HFFc6 (cell line): ENCODE data around the gene OPCML. TPM values are rescaled to one million over a fixed set of nuclear protein-coding genes. Genes with fewer than 3 reads are reported as not detected.

Experiments
- DNase-seq: peaks from one replicate; pipeline ENCODE4 v3.0.0-alpha.2; 2018
- H3K27ac Mint-ChIP-seq: 2 replicates; pipeline ENCODE4 v1.8.0; 2020; ENCODE audit warnings: mild to moderate bottlenecking, mixed read lengths
- H3K27me3 Mint-ChIP-seq: 2 replicates; pipeline ENCODE4 v1.8.0; 2021; ENCODE audit warnings: mild to moderate bottlenecking, moderate library complexity, mixed read lengths; ENCODE audit not compliant: insufficient read depth
- H3K36me3 Mint-ChIP-seq: 2 replicates; pipeline ENCODE4 v1.8.0; 2021; ENCODE audit warnings: low read depth, mixed read lengths
- H3K4me1 Mint-ChIP-seq: 2 replicates; pipeline ENCODE4 v1.8.0; 2020; ENCODE audit warnings: low read depth, mixed read lengths
- H3K4me3 Mint-ChIP-seq: 2 replicates; pipeline ENCODE4 v1.8.0; 2020; ENCODE audit warnings: mild to moderate bottlenecking, moderate library complexity, mixed read lengths
- H3K9me3 Mint-ChIP-seq: 2 replicates; pipeline ENCODE4 v1.8.0; 2020; ENCODE audit warnings: mild to moderate bottlenecking, mixed read lengths
- long read RNA-seq: library from polyadenylated mRNA; unstranded; transcript quantifications from one replicate; pipeline ENCODE4 v2.0.0, GENCODE V29; 2019
- total RNA-seq, 6 experiments: library from RNA; stranded (reverse); fragmentation: NEBNext Ultra II Directional; extraction: Animal tissue kit (Norgen Biotek cat#: 25700); gene quantifications; 2 replicates in 1 of 6; 3 replicates in 5 of 6; pipeline ENCODE4 v1.2.3, GENCODE V29; 2021
- TF ChIP-seq, protein P1 (sequence below): fragments of 200-600 bp; sonication (generic); IDR thresholded peaks from 2 replicates; pipeline ENCODE4 v1.5.0; 2021; ENCODE audit warnings: antibody characterized with exemption, mild to moderate bottlenecking

The OPCML gene
- 1 to 10 TPM in 1 of 6 experiments, under 1 TPM in 5; 0.11 to 1.7 (median 0.33) TPM for total RNA-seq
- long read RNA-seq: 0 reads

DNA sequence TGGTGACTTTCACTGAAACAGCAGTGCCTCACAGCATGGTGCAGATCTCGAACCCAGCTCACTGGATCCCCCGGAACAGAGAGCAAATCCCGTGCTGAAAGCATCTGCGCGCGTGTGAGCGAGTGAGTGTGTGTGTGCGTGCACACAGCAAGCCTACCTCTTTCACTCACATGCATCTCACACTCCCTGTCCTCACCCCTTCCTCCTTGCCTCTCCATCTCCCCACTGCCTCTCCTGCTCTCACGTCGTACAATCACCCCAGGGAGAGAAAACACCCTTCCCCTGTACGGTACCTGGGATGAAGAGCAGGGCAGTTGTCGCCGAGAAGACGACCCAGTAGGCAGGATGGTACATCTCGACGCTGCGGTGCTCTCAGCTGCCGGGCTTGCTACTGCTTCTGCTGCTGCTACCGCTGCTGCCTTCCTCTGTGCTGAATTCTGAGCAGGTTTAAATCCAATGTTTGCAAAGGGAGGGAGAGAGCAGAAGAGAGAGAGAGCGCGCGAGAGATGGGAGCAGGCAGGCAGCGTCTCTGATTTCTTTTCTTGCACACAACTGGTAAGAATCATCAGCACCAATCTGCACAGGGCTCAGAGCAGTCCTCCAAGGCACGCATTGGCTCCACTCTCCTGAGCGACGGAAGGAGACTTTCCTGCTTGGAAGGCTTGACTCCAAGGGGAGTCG lies at the start of gene OPCML:
Gene OPCML, minus strand, starts transcription at position 531 of the 681 bp plus-strand sequence.
- peaks cover 62% of the 10 kb centered on the region for H3K9me3 Mint-ChIP-seq
- H3K4me3 Mint-ChIP-seq: no peak within 1 kb of the TSS
- H3K27me3 Mint-ChIP-seq: peaks cover 2% of the 10 kb centered on the region; the same call in 1 of the 2 replicates

GRCh38 chr11:133581091-133581490 lies 48.8 kb upstream of the OPCML start:
- TF ChIP-seq, protein P1, sequence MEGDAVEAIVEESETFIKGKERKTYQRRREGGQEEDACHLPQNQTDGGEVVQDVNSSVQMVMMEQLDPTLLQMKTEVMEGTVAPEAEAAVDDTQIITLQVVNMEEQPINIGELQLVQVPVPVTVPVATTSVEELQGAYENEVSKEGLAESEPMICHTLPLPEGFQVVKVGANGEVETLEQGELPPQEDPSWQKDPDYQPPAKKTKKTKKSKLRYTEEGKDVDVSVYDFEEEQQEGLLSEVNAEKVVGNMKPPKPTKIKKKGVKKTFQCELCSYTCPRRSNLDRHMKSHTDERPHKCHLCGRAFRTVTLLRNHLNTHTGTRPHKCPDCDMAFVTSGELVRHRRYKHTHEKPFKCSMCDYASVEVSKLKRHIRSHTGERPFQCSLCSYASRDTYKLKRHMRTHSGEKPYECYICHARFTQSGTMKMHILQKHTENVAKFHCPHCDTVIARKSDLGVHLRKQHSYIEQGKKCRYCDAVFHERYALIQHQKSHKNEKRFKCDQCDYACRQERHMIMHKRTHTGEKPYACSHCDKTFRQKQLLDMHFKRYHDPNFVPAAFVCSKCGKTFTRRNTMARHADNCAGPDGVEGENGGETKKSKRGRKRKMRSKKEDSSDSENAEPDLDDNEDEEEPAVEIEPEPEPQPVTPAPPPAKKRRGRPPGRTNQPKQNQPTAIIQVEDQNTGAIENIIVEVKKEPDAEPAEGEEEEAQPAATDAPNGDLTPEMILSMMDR: no peak
- Mint-ChIP-seq H3K36me3 (peaks cover 8% of the 10 kb centered on the region; the same call in 1 of the 2 replicates), H3K27ac (no peak overlapping the region), H3K4me3 (no peak overlapping the region), H3K4me1 (no peaks in the 10 kb centered on the region), H3K27me3 (peaks cover 3% of the 10 kb centered on the region; the same call in 1 of the 2 replicates), H3K9me3 (peaks cover 69% of the 10 kb centered on the region)
- no peak for DNase-seq

More for the DNA sequence above, at the start of gene OPCML:
- Mint-ChIP-seq H3K4me1 (no peaks in the 10 kb centered on the region), H3K27ac (no peak within 1 kb of the TSS), H3K36me3 (peaks cover 12% of the 10 kb centered on the region)
- TF ChIP-seq, protein P1: no peak
- DNase-seq: no peak

GRCh38 chr11:133579165-133580031 lies 47.1 kb upstream of the OPCML start:
- no peak overlapping the region for H3K27ac Mint-ChIP-seq
- TF ChIP-seq, protein P1: no peak
- no peak for DNase-seq

DNA sequence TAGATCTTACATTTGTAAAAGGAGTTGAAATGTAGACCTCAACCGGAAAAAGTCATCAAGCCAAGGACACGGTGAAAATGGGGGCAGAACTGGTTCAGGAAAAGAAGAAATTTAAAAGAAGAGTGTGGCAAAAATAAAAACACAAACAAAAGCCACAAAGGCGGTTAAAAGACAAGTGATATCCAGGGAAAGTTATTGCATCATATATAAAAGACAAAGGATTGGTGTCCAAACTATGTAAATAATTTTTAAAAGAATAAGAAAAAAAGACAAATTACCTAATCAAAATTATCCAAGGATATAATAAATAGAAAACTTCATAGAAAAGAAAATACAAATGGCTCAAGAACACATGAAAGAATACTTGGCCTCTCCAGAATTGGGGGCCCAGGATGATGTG lies 45.1 kb upstream of the OPCML start:
- Mint-ChIP-seq H3K36me3 (peaks cover 12% of the 10 kb centered on the region; the same call in 1 of the 2 replicates), H3K27ac (no peak overlapping the region), H3K4me1 (no peaks in the 10 kb centered on the region), H3K9me3 (peaks cover 69% of the 10 kb centered on the region), H3K27me3 (peaks cover 3% of the 10 kb centered on the region; the same call in 1 of the 2 replicates), H3K4me3 (no peak overlapping the region)
- no peak for DNase-seq
- TF ChIP-seq, protein P1: no peak

More at GRCh38 chr11:133579165-133580031, 47.1 kb upstream of the OPCML start:
- Mint-ChIP-seq H3K4me3 (no peak overlapping the region), H3K27me3 (peaks cover 3% of the 10 kb centered on the region; the same call in 1 of the 2 replicates), H3K4me1 (no peaks in the 10 kb centered on the region), H3K9me3 (peaks cover 75% of the 10 kb centered on the region), H3K36me3 (peaks cover 12% of the 10 kb centered on the region; the same call in 1 of the 2 replicates)

DNA sequence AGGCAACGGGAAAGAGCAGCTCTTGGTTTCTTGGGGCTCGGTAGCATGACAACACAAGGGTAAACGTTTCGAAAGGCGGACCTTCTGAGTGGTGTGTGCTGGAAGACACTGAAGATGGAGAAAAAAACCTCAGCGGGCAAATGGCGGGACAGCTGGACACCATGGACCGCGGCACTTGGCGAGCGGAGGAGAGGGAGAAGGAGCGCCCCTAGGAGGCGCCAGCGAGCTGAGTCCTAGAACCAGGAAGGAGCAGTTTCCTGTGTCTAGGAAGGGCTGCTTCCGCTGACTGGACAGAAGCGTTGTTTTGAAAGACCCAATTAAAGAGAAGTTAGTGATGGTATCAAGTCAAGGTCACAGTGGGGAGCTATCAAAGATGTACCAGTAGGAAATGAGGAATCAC lies 44.0 kb upstream of the OPCML start:
- no peaks in the 10 kb centered on the region for H3K4me1 Mint-ChIP-seq
- peaks cover 12% of the 10 kb centered on the region; the same call in 1 of the 2 replicates for H3K36me3 Mint-ChIP-seq
- TF ChIP-seq, protein P1: no peak

More for the DNA sequence above, 44.0 kb upstream of the OPCML start:
- H3K9me3 Mint-ChIP-seq: peaks cover 71% of the 10 kb centered on the region
- DNase-seq: no peak
- H3K27me3 Mint-ChIP-seq: peaks cover 3% of the 10 kb centered on the region; the same call in 1 of the 2 replicates
- H3K27ac Mint-ChIP-seq: no peak overlapping the region
- H3K4me3 Mint-ChIP-seq: no peak overlapping the region
